ENCODE data around the gene NDUFB10. TPM values are rescaled to one million over a fixed set of nuclear protein-coding genes. Genes with fewer than 3 reads are reported as not detected.

NDUFB10 gene
- total RNA-seq, 4 donors from 2014 or later: 249 to 381 (median 295) TPM

DNA sequence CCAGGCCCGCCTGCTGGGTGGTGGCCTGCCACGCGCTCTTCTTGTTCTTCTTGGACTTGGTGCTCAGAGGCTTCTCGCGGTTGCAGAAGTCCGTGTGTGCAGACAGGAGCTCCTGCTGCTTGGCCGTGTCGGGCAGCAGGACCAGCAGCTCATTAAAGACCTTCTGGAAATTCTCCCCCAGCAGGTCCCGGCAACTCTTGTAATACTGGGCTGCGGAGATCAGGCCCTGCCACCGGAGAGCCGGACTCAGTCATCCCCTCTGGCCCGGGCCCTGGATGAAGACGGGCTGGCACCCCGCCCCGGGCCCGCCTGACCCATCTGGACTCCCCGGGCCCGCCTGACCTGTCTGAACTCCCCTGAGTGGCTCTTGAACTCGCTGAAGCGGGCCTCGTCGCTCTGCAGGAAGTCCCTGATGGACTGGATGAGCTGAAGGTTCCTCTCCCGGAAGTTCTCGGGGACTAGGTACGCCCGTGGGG, 39.1 kb downstream of the NDUFB10 start:
- Histone ChIP-seq H3K27ac (replicated peaks in 1 of 4) (peak overlapping the region in 2 of 4 donors; percentile 48 to 63), H3K9me3 (no peaks in the 10 kb centered on the region), H3K36me3 (peaks cover 57 to 74% (median 65%) of the 10 kb centered on the region in 4 donors), H3K4me3 (no peak overlapping the region), H3K27me3 (no peaks in the 10 kb centered on the region), H3K4me1 (peaks cover under 1 to 22% (median 6%) of the 10 kb centered on the region in 4 donors)
- no peak for DNase-seq (ENCODE audit: extremely low spot score)
- WGBS: 83% methylated on average over 17 of the region's 27 CpGs
- intact Hi-C loops (cut with DNase I): no loop called here
- no peak for TF ChIP-seq EP300 (IDR thresholded peaks at IDR 0.05)
- TF ChIP-seq POLR2AphosphoS5 (IDR thresholded peaks at IDR 0.05): no peak
- no peak for TF ChIP-seq POLR2A (IDR thresholded peaks at IDR 0.05; ENCODE audit: low read depth)
- TF ChIP-seq, protein P1, sequence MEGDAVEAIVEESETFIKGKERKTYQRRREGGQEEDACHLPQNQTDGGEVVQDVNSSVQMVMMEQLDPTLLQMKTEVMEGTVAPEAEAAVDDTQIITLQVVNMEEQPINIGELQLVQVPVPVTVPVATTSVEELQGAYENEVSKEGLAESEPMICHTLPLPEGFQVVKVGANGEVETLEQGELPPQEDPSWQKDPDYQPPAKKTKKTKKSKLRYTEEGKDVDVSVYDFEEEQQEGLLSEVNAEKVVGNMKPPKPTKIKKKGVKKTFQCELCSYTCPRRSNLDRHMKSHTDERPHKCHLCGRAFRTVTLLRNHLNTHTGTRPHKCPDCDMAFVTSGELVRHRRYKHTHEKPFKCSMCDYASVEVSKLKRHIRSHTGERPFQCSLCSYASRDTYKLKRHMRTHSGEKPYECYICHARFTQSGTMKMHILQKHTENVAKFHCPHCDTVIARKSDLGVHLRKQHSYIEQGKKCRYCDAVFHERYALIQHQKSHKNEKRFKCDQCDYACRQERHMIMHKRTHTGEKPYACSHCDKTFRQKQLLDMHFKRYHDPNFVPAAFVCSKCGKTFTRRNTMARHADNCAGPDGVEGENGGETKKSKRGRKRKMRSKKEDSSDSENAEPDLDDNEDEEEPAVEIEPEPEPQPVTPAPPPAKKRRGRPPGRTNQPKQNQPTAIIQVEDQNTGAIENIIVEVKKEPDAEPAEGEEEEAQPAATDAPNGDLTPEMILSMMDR (IDR thresholded peaks at IDR 0.05): no peak

DNA sequence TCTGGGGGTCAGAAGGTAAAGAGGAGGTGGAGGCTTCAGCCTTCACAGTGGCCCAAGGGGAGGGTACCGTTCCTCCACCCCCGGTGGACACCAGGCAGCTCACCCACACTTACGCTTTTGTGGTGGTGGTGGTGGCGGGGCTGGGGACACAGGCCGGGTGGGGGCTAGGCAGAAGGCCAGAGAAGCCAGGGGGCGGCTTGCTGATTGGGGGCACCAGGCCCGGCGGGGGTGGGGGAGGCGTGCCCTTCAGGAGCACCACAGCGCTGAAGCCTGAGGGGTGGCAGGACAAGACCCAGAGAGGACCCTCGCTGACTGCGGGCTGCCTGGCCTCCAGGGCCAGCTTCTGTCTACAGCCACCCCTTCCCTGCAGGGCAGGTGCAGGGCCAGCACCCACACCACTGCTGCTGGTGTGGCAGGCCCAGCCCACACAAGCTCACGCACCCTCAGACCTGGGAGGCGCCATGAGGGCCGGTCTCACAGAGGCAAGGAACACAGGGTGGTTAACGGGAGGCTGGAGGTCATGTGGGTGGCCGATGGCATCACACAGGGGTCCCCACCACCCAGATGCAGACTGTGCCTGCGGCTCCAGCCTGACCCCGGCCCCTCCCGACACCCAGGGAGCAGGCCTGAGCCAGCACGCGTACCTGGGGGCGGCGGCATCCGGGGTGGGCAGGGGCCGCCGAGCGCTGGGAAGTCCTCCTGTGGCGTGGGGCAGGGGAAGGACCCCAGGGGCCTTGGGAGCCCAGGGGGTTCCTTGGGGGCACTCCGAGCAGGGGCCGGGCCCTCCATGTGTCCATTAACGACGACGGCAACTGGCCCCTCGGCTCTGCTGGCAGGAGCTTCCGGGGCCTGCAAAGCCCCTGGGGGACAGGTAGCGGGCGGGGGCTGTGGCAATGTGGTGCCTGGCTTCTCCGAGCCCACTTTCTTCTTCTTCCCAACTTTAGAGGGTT, 39.8 kb downstream of the NDUFB10 start:
- TF ChIP-seq POLR2AphosphoS5 (IDR thresholded peaks at IDR 0.05) (no peak), EP300 (IDR thresholded peaks at IDR 0.05) (no peak), POLR2A (IDR thresholded peaks at IDR 0.05; ENCODE audit: low read depth) (no peak)
- TF ChIP-seq, protein P1 (IDR thresholded peaks at IDR 0.05): no peak
- Histone ChIP-seq H3K4me3 (no peak overlapping the region), H3K4me1 (peaks cover 8 to 29% (median 13%) of the 10 kb centered on the region in 4 donors), H3K9me3 (no peaks in the 10 kb centered on the region), H3K27me3 (no peaks in the 10 kb centered on the region), H3K36me3 (peaks cover 58 to 77% (median 67%) of the 10 kb centered on the region in 4 donors), H3K27ac (replicated peaks in 1 of 4) (no peak overlapping the region)
- no peak for DNase-seq (ENCODE audit: extremely low spot score)
- intact Hi-C loops (cut with DNase I): no loop called here
- 82% methylated on average over 18 of the region's 39 CpGs for WGBS

DNA sequence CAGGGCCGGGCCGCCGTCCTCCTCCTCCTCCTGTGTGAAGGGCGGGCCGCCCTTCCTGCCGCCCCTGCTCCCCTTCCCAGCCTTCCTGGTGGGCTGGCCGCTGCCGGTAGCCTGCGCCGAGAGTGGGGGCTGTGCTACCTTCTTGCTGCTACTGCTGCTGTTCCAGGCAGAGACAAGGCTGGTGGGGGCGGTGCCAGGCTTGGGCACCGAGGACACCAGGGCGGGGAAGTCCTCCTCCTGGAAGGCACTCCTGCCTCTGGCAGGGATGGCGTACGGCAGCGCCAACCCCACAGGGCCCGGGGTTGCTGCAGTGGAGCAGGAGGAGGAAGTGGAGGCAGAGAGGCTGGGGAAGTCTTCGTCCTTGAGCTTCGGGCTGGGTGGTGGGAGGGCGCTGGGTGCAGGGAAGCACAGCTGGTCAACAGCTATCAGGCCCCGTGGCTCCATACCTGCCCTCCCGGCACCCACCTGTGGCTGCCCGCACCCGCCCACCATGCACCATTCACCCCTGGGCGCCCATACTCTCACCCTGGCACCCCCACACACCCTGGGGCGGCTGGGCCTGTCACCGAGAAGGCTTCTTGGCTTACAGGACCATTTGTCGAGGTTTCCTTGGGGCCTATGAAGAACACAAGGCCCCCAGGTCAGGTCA, 40.7 kb downstream of the NDUFB10 start:
- WGBS: 90% methylated on average over 15 of the region's 28 CpGs
- H3K27ac ChIP-seq (replicated peaks in 1 of 4): no peak overlapping the region

DNA sequence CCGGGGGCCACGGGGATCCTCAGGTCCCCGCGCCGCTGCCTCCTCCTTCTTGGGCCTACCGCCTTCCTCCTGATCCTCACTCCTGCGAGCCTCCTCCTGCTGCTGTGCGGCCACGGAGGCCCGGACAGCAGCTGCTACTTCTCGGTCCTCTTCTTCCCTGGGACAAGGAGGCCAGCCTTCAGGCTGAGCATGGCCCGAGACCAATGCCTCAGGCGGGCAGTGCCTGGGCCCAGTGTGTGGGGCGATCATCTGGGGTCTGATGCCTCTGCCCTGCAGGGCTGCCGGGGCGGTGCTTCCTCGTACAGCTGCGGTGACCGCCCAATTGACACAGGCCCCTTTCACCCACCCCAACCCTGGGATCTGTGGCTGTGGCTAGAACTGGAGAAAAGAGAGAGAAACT, 41.7 kb downstream of the NDUFB10 start:
- Histone ChIP-seq H3K27ac (replicated peaks in 1 of 4) (no peak overlapping the region), H3K4me3 (no peak overlapping the region), H3K4me1 (peaks cover 27 to 48% (median 32%) of the 10 kb centered on the region in 4 donors), H3K27me3 (no peaks in the 10 kb centered on the region), H3K36me3 (peaks cover 58 to 77% (median 72%) of the 10 kb centered on the region in 4 donors), H3K9me3 (no peaks in the 10 kb centered on the region)
- no peak for DNase-seq (ENCODE audit: extremely low spot score)
- 88% methylated on average over 12 of the region's 19 CpGs for WGBS
- TF ChIP-seq, protein P1 (IDR thresholded peaks at IDR 0.05): no peak
- no peak for TF ChIP-seq POLR2A (IDR thresholded peaks at IDR 0.05; ENCODE audit: low read depth)
- TF ChIP-seq POLR2AphosphoS5 (IDR thresholded peaks at IDR 0.05): no peak
- TF ChIP-seq EP300 (IDR thresholded peaks at IDR 0.05): no peak
- intact Hi-C loops (cut with DNase I): no loop called here

More for the DNA sequence above, 40.7 kb downstream of the NDUFB10 start:
- Histone ChIP-seq H3K36me3 (peaks cover 58 to 77% (median 69%) of the 10 kb centered on the region in 4 donors), H3K4me1 (peaks cover 16 to 38% (median 22%) of the 10 kb centered on the region in 4 donors), H3K4me3 (no peak overlapping the region), H3K27me3 (no peaks in the 10 kb centered on the region), H3K9me3 (no peaks in the 10 kb centered on the region)
- intact Hi-C loops (cut with DNase I): no loop called here
- DNase-seq (ENCODE audit: extremely low spot score): no peak
- TF ChIP-seq POLR2A (IDR thresholded peaks at IDR 0.05; ENCODE audit: low read depth): no peak
- no peak for TF ChIP-seq EP300 (IDR thresholded peaks at IDR 0.05)
- TF ChIP-seq, protein P1 (IDR thresholded peaks at IDR 0.05): no peak
- TF ChIP-seq POLR2AphosphoS5 (IDR thresholded peaks at IDR 0.05): no peak

Measured in esophagus muscularis mucosa (tissue), 4 donors.